Mucosa of descending colon (tissue), 3 donors: ENCODE data around the gene SEPTIN12. TPM values are rescaled to one million over a fixed set of nuclear protein-coding genes. Genes with fewer than 3 reads are reported as not detected.

Experiments used
- ATAC-seq: fragments of 200-7000 bp; cut with Tn5 transposase; one replicate; pipeline ENCODE4 v1.9.1; 2020; ENCODE audit warnings: mild to moderate bottlenecking, moderate library complexity
- DNase-seq, 3 donors: peaks; one replicate each; pipeline ENCODE4 v3.0.0-alpha.2; 2020
- H3K36me3 ChIP-seq: fragments of 200-600 bp; one replicate; pipeline ENCODE4 v1.8.0; 2021; ENCODE audit warnings: low read depth, mild to moderate bottlenecking
- H3K4me1 ChIP-seq: fragments of 200-600 bp; one replicate; pipeline ENCODE4 v1.8.0; 2021; ENCODE audit warnings: low read depth, mild to moderate bottlenecking
- H3K4me3 ChIP-seq: fragments of 200-600 bp; one replicate; pipeline ENCODE4 v1.8.0; 2021; ENCODE audit warnings: mild to moderate bottlenecking
- H3K9me3 ChIP-seq: fragments of 200-600 bp; one replicate; pipeline ENCODE4 v1.8.0; 2021; ENCODE audit warnings: mild to moderate bottlenecking
- intact Hi-C, 2 donors: fragments of 100-400 bp; cut with DNase I in 1 of 2; cut with micrococcal nuclease in 1 of 2; formaldehyde crosslinking; loops; one replicate each; pipeline versions ENCODE4 v1.11.0 to v1.11.1; 2022; cut with DNase I, micrococcal nuclease
- total RNA-seq, 3 donors: library from RNA; stranded (reverse); fragmentation: NEBNext Ultra II Directional in 2 of 3; extraction: Animal tissue kit (Norgen Biotek cat#: 25700) in 2 of 3; gene quantifications; one replicate each; pipeline versions ENCODE4 v1.2.1 to v1.2.4, GENCODE V29; 2021 to 2023
- TF ChIP-seq, protein P1 (sequence below): fragments of 200-600 bp; IDR thresholded peaks from one replicate; pipeline ENCODE4 v1.8.0; 2022; ENCODE audit warnings: antibody characterized with exemption, mild to moderate bottlenecking
- donor health status: DM: no; HTN: no; CAD: no; lungs with moderate emphysema.
- donor health status: DM: no; HTN: no; CAD: no.
- donor health status: DM: no; HTN: yes; CAD: no.

SEPTIN12 gene
- total RNA-seq, 3 donors from 2014 or later: 1.1 TPM; not detected in 2

DNA sequence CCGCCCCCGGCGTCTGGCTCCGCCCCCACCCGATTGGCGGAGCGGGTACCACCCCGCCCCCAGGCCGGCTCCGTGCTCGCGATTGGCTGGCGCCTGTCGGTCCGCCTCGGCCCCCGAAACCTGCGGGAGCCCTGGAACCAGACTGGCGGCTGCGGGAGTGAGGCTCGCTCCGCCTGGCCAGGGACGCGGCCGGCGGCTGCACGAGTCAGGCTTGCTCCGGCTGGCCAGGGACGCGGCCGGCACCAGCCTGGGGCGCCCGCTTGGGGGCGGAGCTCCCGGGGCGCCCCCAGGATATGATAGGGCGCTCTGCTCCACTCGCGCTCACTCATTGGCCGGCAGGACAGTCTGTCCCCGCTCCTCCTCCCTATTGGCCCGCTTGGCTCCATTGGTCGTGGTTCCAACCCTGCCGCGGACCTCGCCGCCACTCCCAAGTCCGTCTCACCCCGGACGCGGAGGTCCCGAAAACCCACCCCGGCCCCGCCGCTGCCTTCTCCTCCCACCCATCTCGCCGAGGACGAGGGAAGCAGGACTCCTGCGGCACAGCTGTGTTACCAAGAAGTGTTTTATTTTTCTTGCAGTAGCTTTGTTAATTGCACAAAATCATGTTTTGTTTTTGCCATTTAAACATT is 14.6 kb upstream of the SEPTIN12 start:
- Histone ChIP-seq H3K36me3 (no peaks in the 10 kb centered on the region), H3K4me3 (peak overlapping the region; percentile 51), H3K4me1 (peaks cover 25% of the 10 kb centered on the region), H3K9me3 (no peaks in the 10 kb centered on the region)
- peak; percentile 85 for ATAC-seq
- intact Hi-C loops: no loop called here
- DNase-seq: peak; percentile 90 to 96 (median 95)
- TF ChIP-seq, protein P1, sequence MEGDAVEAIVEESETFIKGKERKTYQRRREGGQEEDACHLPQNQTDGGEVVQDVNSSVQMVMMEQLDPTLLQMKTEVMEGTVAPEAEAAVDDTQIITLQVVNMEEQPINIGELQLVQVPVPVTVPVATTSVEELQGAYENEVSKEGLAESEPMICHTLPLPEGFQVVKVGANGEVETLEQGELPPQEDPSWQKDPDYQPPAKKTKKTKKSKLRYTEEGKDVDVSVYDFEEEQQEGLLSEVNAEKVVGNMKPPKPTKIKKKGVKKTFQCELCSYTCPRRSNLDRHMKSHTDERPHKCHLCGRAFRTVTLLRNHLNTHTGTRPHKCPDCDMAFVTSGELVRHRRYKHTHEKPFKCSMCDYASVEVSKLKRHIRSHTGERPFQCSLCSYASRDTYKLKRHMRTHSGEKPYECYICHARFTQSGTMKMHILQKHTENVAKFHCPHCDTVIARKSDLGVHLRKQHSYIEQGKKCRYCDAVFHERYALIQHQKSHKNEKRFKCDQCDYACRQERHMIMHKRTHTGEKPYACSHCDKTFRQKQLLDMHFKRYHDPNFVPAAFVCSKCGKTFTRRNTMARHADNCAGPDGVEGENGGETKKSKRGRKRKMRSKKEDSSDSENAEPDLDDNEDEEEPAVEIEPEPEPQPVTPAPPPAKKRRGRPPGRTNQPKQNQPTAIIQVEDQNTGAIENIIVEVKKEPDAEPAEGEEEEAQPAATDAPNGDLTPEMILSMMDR: no peak

DNA sequence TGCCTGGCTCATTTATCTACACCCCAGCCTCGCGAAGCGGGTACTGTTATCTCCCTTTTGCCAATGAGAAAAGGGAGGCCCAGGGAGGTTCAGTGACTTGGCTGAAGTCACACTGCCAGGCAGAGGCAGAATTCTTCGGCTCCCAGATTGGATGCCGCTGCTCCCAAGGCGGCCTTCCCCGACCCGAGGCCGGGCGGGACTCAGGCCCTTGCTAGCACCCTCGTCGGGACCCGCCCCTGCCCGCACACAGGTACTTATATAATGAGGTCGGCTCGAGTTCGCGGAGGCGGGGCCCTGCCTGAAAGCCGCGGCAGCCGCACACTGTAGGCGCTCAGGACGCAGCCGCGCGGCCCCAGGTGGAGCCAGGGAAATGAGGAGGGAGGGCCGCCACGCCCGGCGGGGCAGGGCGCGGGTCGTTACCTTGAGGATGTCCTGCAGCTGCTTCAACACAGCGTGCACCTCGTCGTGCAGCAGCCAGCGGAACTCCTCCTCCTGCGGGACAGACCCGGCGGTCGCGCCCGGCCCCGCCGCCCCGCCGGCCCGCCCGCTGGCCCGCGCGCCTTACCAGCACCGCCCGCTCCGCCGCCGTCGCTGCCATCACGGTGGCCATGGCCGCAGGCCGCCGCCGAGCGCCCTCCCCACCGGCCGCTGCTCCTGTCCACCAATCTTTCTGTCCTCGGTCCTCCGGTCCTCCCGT is 14.0 kb upstream of the SEPTIN12 start, which contains the start of gene ROGDI:
TSS of gene ROGDI (minus strand) at position 672 of the 697 bp plus-strand sequence. CDS start at position 610, 62 bp downstream.
- H3K4me1 ChIP-seq: peaks cover 27% of the 10 kb centered on the region

DNA sequence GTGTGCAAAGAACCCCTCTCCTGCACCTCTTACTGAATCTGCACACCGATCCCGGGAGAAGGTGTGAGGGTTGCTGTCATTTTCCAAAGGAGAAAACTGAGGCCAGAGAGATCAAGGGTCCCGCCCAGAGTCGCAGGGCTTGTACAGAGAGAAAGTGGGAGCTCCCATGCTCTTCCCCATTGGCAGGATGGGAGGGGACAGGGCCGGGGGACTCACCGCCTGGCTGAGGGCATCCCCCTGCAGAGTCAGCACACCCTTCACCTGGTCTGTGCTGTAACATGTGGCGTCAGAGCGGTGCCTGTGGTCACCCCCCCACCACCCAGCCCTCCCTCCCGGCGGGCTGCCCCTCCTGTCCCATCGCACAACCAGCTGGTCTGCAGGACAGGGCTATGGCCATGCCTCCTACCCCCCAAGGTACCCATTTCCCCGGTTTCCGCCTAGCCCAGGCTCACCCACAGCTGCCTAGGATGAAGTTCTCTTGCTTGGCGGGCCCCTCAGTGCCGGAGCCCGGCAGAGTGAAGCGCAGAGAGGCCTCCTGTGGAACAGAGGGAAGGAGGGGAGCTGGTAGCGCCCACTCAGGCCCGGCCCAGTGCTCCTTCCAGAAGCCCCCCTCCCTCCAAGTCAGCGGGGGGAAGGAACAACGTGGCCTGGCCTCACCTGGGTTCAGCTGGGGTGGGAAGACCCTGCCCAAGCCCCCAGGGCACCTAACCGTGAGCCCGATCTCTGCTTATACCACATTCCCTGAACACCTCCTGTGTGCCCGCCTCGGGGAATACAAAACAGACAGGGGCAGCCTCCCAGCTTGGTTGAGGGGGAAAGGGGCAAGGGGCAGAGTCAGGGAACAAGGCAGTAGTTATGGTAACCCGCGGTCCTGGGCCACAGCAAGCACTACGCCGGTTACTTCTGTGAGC is 13.2 kb upstream of the SEPTIN12 start:
- H3K9me3 ChIP-seq: no peaks in the 10 kb centered on the region
- TF ChIP-seq, protein P1: no peak
- no peak overlapping the region for H3K4me3 ChIP-seq
- ATAC-seq (peak; percentile 0), DNase-seq (peak in 2 of 3 donors; percentile 18 to 59)
- no peaks in the 10 kb centered on the region for H3K36me3 ChIP-seq
- H3K4me1 ChIP-seq: peaks cover 33% of the 10 kb centered on the region
- intact Hi-C loops: no loop called here

More for the DNA sequence above, 14.0 kb upstream of the SEPTIN12 start, which contains the start of gene ROGDI:
- H3K4me3 ChIP-seq: peak within 1 kb of the TSS; percentile 51
- ATAC-seq: peak; percentile 78
- intact Hi-C loops: no loop called here
- no peaks in the 10 kb centered on the region for H3K9me3 ChIP-seq
- TF ChIP-seq, protein P1: no peak
- peak; percentile 97 to 98 (median 97) for DNase-seq
- no peaks in the 10 kb centered on the region for H3K36me3 ChIP-seq

DNA sequence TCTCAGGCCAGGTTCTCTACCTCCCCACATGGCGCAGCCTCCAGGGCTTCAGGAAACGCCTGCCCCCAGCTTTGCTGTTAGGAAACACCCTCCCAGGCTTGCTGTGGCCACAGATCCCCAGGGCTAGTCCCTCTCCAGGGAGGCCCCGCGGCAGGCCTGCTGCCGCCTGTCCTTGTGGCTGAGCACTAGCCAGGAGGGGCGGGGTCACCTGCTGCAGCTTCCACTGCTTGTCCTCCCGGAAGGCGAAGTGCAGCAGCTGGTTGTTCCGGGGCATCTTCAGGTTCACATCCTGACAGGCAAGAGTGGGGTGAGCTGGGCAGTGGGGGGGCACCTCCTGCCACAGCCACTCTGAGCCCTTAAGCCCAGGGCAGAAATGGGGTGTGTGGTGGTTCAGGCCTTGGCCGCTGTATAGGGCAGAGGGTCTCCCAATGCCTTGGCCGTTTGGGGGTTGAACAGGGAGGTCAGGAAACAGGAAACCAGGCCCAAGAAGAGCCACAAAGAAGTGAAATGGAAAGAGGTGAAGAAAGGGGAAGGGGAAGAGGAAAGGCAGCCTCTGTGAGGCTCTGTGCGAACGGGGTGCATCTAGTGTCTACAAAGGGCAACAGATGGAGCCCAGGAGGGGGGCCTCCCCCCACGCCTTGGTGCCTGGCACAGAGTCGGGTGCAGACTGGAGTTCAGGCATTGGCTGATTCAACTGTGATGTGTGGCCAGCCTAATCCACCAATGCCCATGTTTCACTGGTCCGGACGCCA is 12.3 kb upstream of the SEPTIN12 start:
- DNase-seq (peak; percentile 85 to 89 (median 86)), ATAC-seq (peak; percentile 25)
- H3K9me3 ChIP-seq: no peaks in the 10 kb centered on the region
- intact Hi-C loops: no loop called here
- TF ChIP-seq, protein P1: no peak
- H3K4me3 ChIP-seq: no peak overlapping the region
- no peaks in the 10 kb centered on the region for H3K36me3 ChIP-seq
- peaks cover 33% of the 10 kb centered on the region for H3K4me1 ChIP-seq
